ENCODE data around the gene CLCA1. TPM values are rescaled to one million over a fixed set of nuclear protein-coding genes. Genes with fewer than 3 reads are reported as not detected.
A peak's percentile ranks its signal among the peaks of the same experiment; 100 is the strongest.

Gene CLCA1
- total RNA-seq, 1 experiment from 2014 or later = not detected

GRCh38 chr1:86546787-86547221 is 78.1 kb downstream of the CLCA1 start, which contains the start of gene CLCA4:
TSS of gene CLCA4 (plus strand) at chr1:86547078. CDS start at chr1:86547120, 42 bp downstream.
- no peaks in the 10 kb centered on the region for H3F3A ChIP-seq (ENCODE audit: low read length, unreplicated experiment)
- no peak for TF ChIP-seq EZH2phosphoT487 (IDR thresholded peaks at IDR 0.05; ENCODE audit: borderline replicate concordance, low read length)
- no peak for TF ChIP-seq CTCF (conservative IDR thresholded peaks at IDR 0.05; ENCODE audit: low read depth, low read length)
- no peak for TF ChIP-seq EZH2 (IDR thresholded peaks at IDR 0.05; ENCODE audit: low read length, unreplicated experiment)
- H3K4me2 ChIP-seq (ENCODE audit: low read length) = no peak within 1 kb of the TSS
- H3K9me2 ChIP-seq (replicated peaks; ENCODE audit: low read length) = no peaks in the 10 kb centered on the region
- peaks cover 10% of the 10 kb centered on the region; the same call in 1 of the 2 replicates for H3K4me1 ChIP-seq (ENCODE audit: insufficient read depth, low read length)
- no TSS peak for BruUV-seq (replicated peaks)
- H3K4me3 ChIP-seq (ENCODE audit: low read length) = no peak within 1 kb of the TSS
- ChIA-PET CTCF (no interaction called here), POLR2A (ENCODE audit: unreplicated experiment) (no interaction called here)
- no peaks in the 10 kb centered on the region for H3K9me3 ChIP-seq (ENCODE audit: low read length)
- ATAC-seq (no peak), DNase-seq (peak; percentile 38)
- intact Hi-C loops (cut with micrococcal nuclease) = no loop called here
- H4K20me1 ChIP-seq (ENCODE audit: low read length) = no peaks in the 10 kb centered on the region
- H3K9ac ChIP-seq (ENCODE audit: low read length) = no peak within 1 kb of the TSS
- no peaks in the 10 kb centered on the region for H3K79me2 ChIP-seq (ENCODE audit: low read length)
- H2AFZ ChIP-seq (ENCODE audit: low read length) = no peak within 1 kb of the TSS
- no peaks in the 10 kb centered on the region for H3K27me3 ChIP-seq (ENCODE audit: low read length)
- no peak within 1 kb of the TSS for H3K27ac ChIP-seq (ENCODE audit: low read length)
- H3K36me3 ChIP-seq (ENCODE audit: low read depth, low read length) = no peaks in the 10 kb centered on the region

GRCh38 chr1:86548839-86549238 is 80.1 kb downstream of the CLCA1 start:
- ATAC-seq (no peak), DNase-seq (no peak)
- no peak overlapping the region for H3K27ac ChIP-seq (ENCODE audit: low read length)
- no peaks in the 10 kb centered on the region for H4K20me1 ChIP-seq (ENCODE audit: low read length)
- CTCF ChIA-PET = no interaction called here
- H3K4me3 ChIP-seq (ENCODE audit: low read length) = no peak overlapping the region
- no peaks in the 10 kb centered on the region for H3K4me1 ChIP-seq (ENCODE audit: insufficient read depth, low read length)
- H3K36me3 ChIP-seq (ENCODE audit: low read depth, low read length) = no peaks in the 10 kb centered on the region
- no peak overlapping the region for H2AFZ ChIP-seq (ENCODE audit: low read length)
- POLR2A ChIA-PET (ENCODE audit: unreplicated experiment) = no interaction called here
- H3K27me3 ChIP-seq (ENCODE audit: low read length) = no peaks in the 10 kb centered on the region
- H3K4me2 ChIP-seq (ENCODE audit: low read length) = no peak overlapping the region
- intact Hi-C loops (cut with micrococcal nuclease) = no loop called here
- no peak for TF ChIP-seq EZH2 (IDR thresholded peaks at IDR 0.05; ENCODE audit: low read length, unreplicated experiment)
- TF ChIP-seq EZH2phosphoT487 (IDR thresholded peaks at IDR 0.05; ENCODE audit: borderline replicate concordance, low read length) = no peak
- no peaks in the 10 kb centered on the region for H3K9me2 ChIP-seq (replicated peaks; ENCODE audit: low read length)
- H3F3A ChIP-seq (ENCODE audit: low read length, unreplicated experiment) = no peaks in the 10 kb centered on the region
- H3K79me2 ChIP-seq (ENCODE audit: low read length) = no peaks in the 10 kb centered on the region
- BruUV-seq (replicated peaks) = no TSS peak
- no peaks in the 10 kb centered on the region for H3K9me3 ChIP-seq (ENCODE audit: low read length)
- no peak overlapping the region for H3K9ac ChIP-seq (ENCODE audit: low read length)

Other genes with a start within 250 kb of the CLCA1 start
- 18.3 and 21.8 TPM in 2 replicates for gene ODF2L, start 72.6 kb upstream of the CLCA1 start, total RNA-seq (2014; rRNA removed)
- gene CLCA2, start 44.8 kb upstream of the CLCA1 start, total RNA-seq (2014; rRNA removed) = 0.17 and 0.22 TPM in 2 replicates
- gene CLCA4, start 78.2 kb downstream of the CLCA1 start, total RNA-seq (2014; rRNA removed) = not detected in 2 replicates
- 23.3 and 25.0 TPM in 2 replicates for gene SH3GLB1, start 235.6 kb downstream of the CLCA1 start, total RNA-seq (2014; rRNA removed)